WTC11 (cell line): Measurements from ENCODE around the gene OST4. TPM values are rescaled to one million over a fixed set of nuclear protein-coding genes. Genes with fewer than 3 reads are reported as not detected.

ENCODE experiments used
- ATAC-seq: fragments of 200-7000 bp; cut with Tn5 transposase; 2 replicates; pipeline ENCODE4 v1.10.0; 2021; ENCODE audit warnings: mild to moderate bottlenecking, moderate library complexity
- CTCF ChIA-PET: fragments of 300-600 bp; sonication (Branson Sonifier 250); formaldehyde crosslinking; loops from one replicate; lab custom pipeline; 2021; ENCODE audit warnings: antibody characterized with exemption; lab: Charles Lee
- POLR2A ChIA-PET: fragments of 350-600 bp; sonication (Branson Sonifier 250); formaldehyde crosslinking; loops from one replicate; lab custom pipeline; 2021; ENCODE audit warnings: antibody characterized with exemption; lab: Charles Lee
- DNase-seq: peaks from one replicate; pipeline ENCODE4 v3.0.0; 2021; ENCODE audit warnings: low spot score
- H3K27ac Mint-ChIP-seq: 2 replicates; pipeline ENCODE4 v1.8.0; 2021; ENCODE audit warnings: mixed read lengths
- H3K27me3 Mint-ChIP-seq: 2 replicates; pipeline ENCODE4 v1.8.0; 2021; ENCODE audit warnings: low read depth, mild to moderate bottlenecking, moderate library complexity, mixed read lengths
- H3K36me3 Mint-ChIP-seq: 2 replicates; pipeline ENCODE4 v1.8.0; 2021; ENCODE audit warnings: mixed read lengths
- H3K4me1 Mint-ChIP-seq: 2 replicates; pipeline ENCODE4 v1.8.0; 2022; ENCODE audit warnings: mixed read lengths
- H3K4me3 Mint-ChIP-seq: 2 replicates; pipeline ENCODE4 v1.8.0; 2021; ENCODE audit warnings: mild to moderate bottlenecking, moderate library complexity, mixed read lengths
- H3K9me3 Mint-ChIP-seq: 2 replicates; pipeline ENCODE4 v1.8.0; 2021; ENCODE audit warnings: mixed read lengths
- CREB1 ChIP-seq: sonication (generic); formaldehyde crosslinking; IDR thresholded peaks from 2 replicates; pipeline ENCODE4 v1.8.0; 2023; ENCODE audit warnings: mild to moderate bottlenecking, missing genetic modification reagents
- E2F1 ChIP-seq: sonication (generic); formaldehyde crosslinking; IDR thresholded peaks from 2 replicates; pipeline ENCODE4 v1.8.0; 2022; ENCODE audit warnings: mild to moderate bottlenecking, missing genetic modification reagents
- E2F5 ChIP-seq: sonication (generic); formaldehyde crosslinking; IDR thresholded peaks from 2 replicates; pipeline ENCODE4 v1.8.1; 2022; ENCODE audit warnings: mild to moderate bottlenecking, moderate library complexity, missing genetic modification reagents
- FOXP1 ChIP-seq: sonication (generic); formaldehyde crosslinking; IDR thresholded peaks from 2 replicates; pipeline ENCODE4 v1.8.0; 2022; ENCODE audit warnings: missing genetic modification reagents, mild to moderate bottlenecking, moderate library complexity, borderline replicate concordance
- HMGXB4 ChIP-seq: sonication (generic); formaldehyde crosslinking; IDR thresholded peaks from 2 replicates; pipeline ENCODE4 v1.8.1; 2023; ENCODE audit warnings: mild to moderate bottlenecking, moderate library complexity, missing genetic modification reagents
- IRF1 ChIP-seq: sonication (generic); formaldehyde crosslinking; IDR thresholded peaks from 2 replicates; pipeline ENCODE4 v1.8.0; 2023; ENCODE audit warnings: missing genetic modification reagents
- JUN ChIP-seq: sonication (generic); formaldehyde crosslinking; IDR thresholded peaks from 2 replicates; pipeline ENCODE4 v1.8.0; 2023; ENCODE audit warnings: mild to moderate bottlenecking, missing genetic modification reagents
- NFATC4 ChIP-seq: fragments of 250-450 bp; sonication (Bioruptor Pico); IDR thresholded peaks from 2 replicates; pipeline ENCODE4 v1.9.0; 2021; ENCODE audit warnings: mild to moderate bottlenecking
- NFE2L1 ChIP-seq: sonication (generic); formaldehyde crosslinking; IDR thresholded peaks from 2 replicates; pipeline ENCODE4 v1.8.1; 2023; ENCODE audit warnings: missing genetic modification reagents
- NR3C1 ChIP-seq: sonication (generic); formaldehyde crosslinking; conservative IDR thresholded peaks from 2 replicates; pipeline ENCODE4 v1.8.1; 2023; ENCODE audit warnings: low read depth, mild to moderate bottlenecking, missing genetic modification reagents
- PRDM15 ChIP-seq: sonication (generic); formaldehyde crosslinking; IDR thresholded peaks from 2 replicates; pipeline ENCODE4 v1.8.0; 2022; ENCODE audit warnings: missing genetic modification reagents
- PREB ChIP-seq: sonication (generic); formaldehyde crosslinking; IDR thresholded peaks from 2 replicates; pipeline ENCODE4 v1.8.1; 2022; ENCODE audit warnings: mild to moderate bottlenecking, missing genetic modification reagents, moderate library complexity, borderline replicate concordance
- RELA ChIP-seq: sonication (generic); formaldehyde crosslinking; IDR thresholded peaks from 2 replicates; pipeline ENCODE4 v1.8.1; 2022; ENCODE audit warnings: missing genetic modification reagents, mild to moderate bottlenecking, borderline replicate concordance
- SOX15 ChIP-seq: fragments of 250-450 bp; sonication (Bioruptor Pico); IDR thresholded peaks from 2 replicates; pipeline ENCODE4 v1.9.0; 2021; ENCODE audit warnings: mild to moderate bottlenecking
- TEAD4 ChIP-seq: sonication (generic); formaldehyde crosslinking; IDR thresholded peaks from 2 replicates; pipeline ENCODE4 v1.8.0; 2022; ENCODE audit warnings: mild to moderate bottlenecking, missing genetic modification reagents
- USF1 ChIP-seq: sonication (generic); formaldehyde crosslinking; IDR thresholded peaks from 2 replicates; pipeline ENCODE4 v1.8.0; 2022; ENCODE audit warnings: mild to moderate bottlenecking, missing genetic modification reagents
- ZNF138 ChIP-seq: sonication (generic); formaldehyde crosslinking; conservative IDR thresholded peaks from 2 replicates; pipeline ENCODE4 v1.8.1; 2022; ENCODE audit warnings: mild to moderate bottlenecking, moderate library complexity, missing genetic modification reagents
- ZNF317 ChIP-seq: sonication (generic); formaldehyde crosslinking; IDR thresholded peaks from 2 replicates; pipeline ENCODE4 v1.8.1; 2023; ENCODE audit warnings: low read depth, mild to moderate bottlenecking, moderate library complexity, missing genetic modification reagents, borderline replicate concordance
- ZNF396 ChIP-seq: fragments of 250-450 bp; sonication (Bioruptor Pico); IDR thresholded peaks from 2 replicates; pipeline ENCODE4 v1.8.0; 2021; ENCODE audit warnings: mild to moderate bottlenecking, moderate library complexity, borderline replicate concordance
- ZNF423 ChIP-seq: fragments of 250-450 bp; sonication (Bioruptor Pico); IDR thresholded peaks from 2 replicates; pipeline ENCODE4 v2.1.2; 2022; ENCODE audit warnings: mild to moderate bottlenecking, moderate library complexity
- total RNA-seq: library from RNA; stranded (reverse); gene quantifications from 3 replicates; pipeline ENCODE4 v1.2.3, GENCODE V29; 2021

The OST4 gene
- total RNA-seq, 1 experiment from 2014 or later, result 210 TPM

GRCh38 chr2:27074738-27075565, 3.5 kb upstream of the OST4 start:
- Mint-ChIP-seq H3K36me3 (peaks cover 1% of the 10 kb centered on the region; the same call in 1 of the 2 replicates), H3K9me3 (no peaks in the 10 kb centered on the region), H3K4me3 (no peak overlapping the region), H3K27ac (no peak overlapping the region), H3K27me3 (peaks cover 11% of the 10 kb centered on the region), H3K4me1 (peaks cover 20% of the 10 kb centered on the region)
- ChIA-PET POLR2A (no interaction called here), CTCF (interaction anchor here (1.8 to 4.5 kb wide), 2 partner anchors 10 to 113 kb away, joined by 5 to 50 read pairs; partner anchors contain the start of gene KHK)
- TF ChIP-seq NFE2L1 (CRISPR knock-in tag) (no peak), CREB1 (CRISPR knock-in tag) (no peak)
- DNase-seq (no peak), ATAC-seq (no peak)

GRCh38 chr2:27073782-27074181, 2.3 kb upstream of the OST4 start:
- Mint-ChIP-seq H3K27me3 (peaks cover 11% of the 10 kb centered on the region), H3K4me1 (peaks cover 20% of the 10 kb centered on the region), H3K27ac (no peak overlapping the region), H3K9me3 (no peaks in the 10 kb centered on the region), H3K4me3 (no peak overlapping the region), H3K36me3 (peaks cover 13% of the 10 kb centered on the region)
- ChIA-PET POLR2A (interaction anchor here (3.2 kb wide), 1 partner anchor 23 kb away, joined by 27 read pairs; the partner anchor contains the start of gene AGBL5), CTCF (interaction anchor here (1.8 to 4.5 kb wide), 2 partner anchors 11 to 112 kb away, joined by 5 to 50 read pairs; partner anchors contain the start of gene KHK)
- ATAC-seq (no peak), DNase-seq (no peak)
- TF ChIP-seq ZNF396 (CRISPR knock-in tag) (no peak), USF1 (CRISPR knock-in tag) (no peak), ZNF317 (no peak), NR3C1 (CRISPR knock-in tag) (no peak), E2F5 (CRISPR knock-in tag) (no peak), PREB (CRISPR knock-in tag) (no peak), IRF1 (CRISPR knock-in tag) (no peak), FOXP1 (CRISPR knock-in tag) (no peak), HMGXB4 (no peak), NFATC4 (CRISPR knock-in tag) (no peak), ZNF138 (CRISPR knock-in tag) (no peak), JUN (CRISPR knock-in tag) (no peak), RELA (CRISPR knock-in tag) (no peak)

GRCh38 chr2:27072920-27073319, 1.5 kb upstream of the OST4 start:
- no peak overlapping the region for H3K27ac Mint-ChIP-seq
- no peak for ATAC-seq
- H3K9me3 Mint-ChIP-seq, result no peaks in the 10 kb centered on the region
- H3K4me1 Mint-ChIP-seq, result peaks cover 13% of the 10 kb centered on the region
- no peak for DNase-seq
- ChIA-PET CTCF (interaction anchor here (0.6 to 4.5 kb wide), 9 partner anchors 8 to 207 kb away, joined by 3 to 50 read pairs (median 11); partner anchors contain the start of genes AGBL5, KHK and PREB), POLR2A (interaction anchor here (1.2 to 3.2 kb wide), 5 partner anchors 8 to 140 kb away, joined by 4 to 27 read pairs (median 9); partner anchors contain the start of genes AGBL5, KHK and SLC5A6)
- peak overlapping the region; percentile 94 for H3K4me3 Mint-ChIP-seq
- peaks cover 10% of the 10 kb centered on the region for H3K27me3 Mint-ChIP-seq
- peaks cover 21% of the 10 kb centered on the region for H3K36me3 Mint-ChIP-seq
- TF ChIP-seq E2F1 (CRISPR knock-in tag) (no peak), FOXP1 (CRISPR knock-in tag) (no peak), TEAD4 (no peak), PRDM15 (no peak), ZNF317 (no peak), SOX15 (CRISPR knock-in tag) (no peak), ZNF423 (CRISPR knock-in tag) (no peak)
